Upper lobe of right lung (tissue), 1 donor: ENCODE data around the gene SCMH1. TPM values are rescaled to one million over a fixed set of nuclear protein-coding genes. Genes with fewer than 3 reads are reported as not detected.
A peak's percentile ranks its signal among the peaks of the same experiment; 100 is the strongest.

Experiments
- ATAC-seq: fragments of 200-7000 bp; cut with Tn5 transposase; one replicate; pipeline ENCODE4 v1.9.1; 2020; ENCODE audit warnings: mild to moderate bottlenecking, moderate library complexity
- DNase-seq: peaks from one replicate; pipeline ENCODE4 v3.0.0-alpha.2; 2020
- H3K27ac ChIP-seq: fragments of 200-600 bp; one replicate; pipeline ENCODE4 v1.8.0; 2022
- H3K27me3 ChIP-seq: fragments of 200-600 bp; one replicate; pipeline ENCODE4 v1.8.0; 2022; ENCODE audit warnings: mild to moderate bottlenecking
- H3K36me3 ChIP-seq: fragments of 200-600 bp; one replicate; pipeline ENCODE4 v1.8.0; 2022
- H3K4me1 ChIP-seq: fragments of 200-600 bp; one replicate; pipeline ENCODE4 v1.8.0; 2022
- H3K4me3 ChIP-seq: fragments of 200-600 bp; one replicate; pipeline ENCODE4 v1.8.0; 2022; ENCODE audit warnings: mild to moderate bottlenecking
- H3K9me3 ChIP-seq: fragments of 200-600 bp; one replicate; pipeline ENCODE4 v1.8.0; 2022
- CTCF ChIP-seq: fragments of 200-600 bp; IDR thresholded peaks from one replicate; pipeline ENCODE4 v1.8.0; 2022; ENCODE audit warnings: antibody characterized with exemption
- intact Hi-C: fragments of 100-400 bp; cut with DNase I; formaldehyde crosslinking; loops from one replicate; pipeline ENCODE4 v1.11.0; 2022
- total RNA-seq: library from RNA; stranded (reverse); fragmentation: NEBNext Ultra II Directional; extraction: Animal tissue kit (Norgen Biotek cat#: 25700); gene quantifications from one replicate; pipeline ENCODE4 v1.2.1, GENCODE V29; 2021
- donor health status: DM: no; HTN: yes; CAD: no; lungs with severe emphysema.

SCMH1 gene
- total RNA-seq, 1 donor from 2014 or later: 37.2 TPM

GRCh38 chr1:40984531-40984930 lies 257.6 kb downstream of the SCMH1 start:
- H3K4me3 ChIP-seq: no peak overlapping the region
- no peak overlapping the region for H3K27ac ChIP-seq
- H3K9me3 ChIP-seq: no peaks in the 10 kb centered on the region
- ATAC-seq: no peak
- DNase-seq: no peak
- H3K36me3 ChIP-seq: peaks cover 31% of the 10 kb centered on the region
- intact Hi-C loops: no loop called here
- no peak for TF ChIP-seq CTCF
- H3K4me1 ChIP-seq: peaks cover 42% of the 10 kb centered on the region
- no peaks in the 10 kb centered on the region for H3K27me3 ChIP-seq

GRCh38 chr1:40984066-40984465 lies 258.0 kb downstream of the SCMH1 start:
- no peak for DNase-seq
- no peak for TF ChIP-seq CTCF
- Histone ChIP-seq H3K4me1 (peaks cover 43% of the 10 kb centered on the region), H3K36me3 (peaks cover 28% of the 10 kb centered on the region), H3K4me3 (no peak overlapping the region), H3K27ac (no peak overlapping the region), H3K9me3 (no peaks in the 10 kb centered on the region), H3K27me3 (no peaks in the 10 kb centered on the region)
- intact Hi-C loops: no loop called here
- no peak for ATAC-seq

GRCh38 chr1:40983286-40983685 lies 258.8 kb downstream of the SCMH1 start:
- no peaks in the 10 kb centered on the region for H3K9me3 ChIP-seq
- ATAC-seq: no peak
- intact Hi-C loops: no loop called here

DNA sequence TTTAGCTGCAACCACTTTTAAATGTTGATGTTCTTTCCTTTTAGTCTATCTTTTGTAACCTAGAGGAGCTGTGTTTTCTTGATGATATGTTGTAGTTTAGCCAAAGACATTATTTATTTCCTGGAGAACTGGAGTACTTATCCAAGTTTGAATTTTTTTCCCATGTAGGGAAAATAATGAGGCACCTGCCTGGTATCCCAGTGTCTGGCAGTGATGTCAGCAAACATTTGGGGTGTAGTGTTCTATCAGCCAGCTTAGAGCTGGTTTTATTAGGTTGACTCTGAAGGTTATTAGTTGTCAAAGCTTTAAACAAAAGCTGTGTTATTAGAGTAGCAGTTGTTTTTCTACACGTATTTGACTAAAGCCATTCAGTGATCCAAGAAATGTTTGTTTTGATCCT lies 259.4 kb downstream of the SCMH1 start:
- no peak for DNase-seq
- no peaks in the 10 kb centered on the region for H3K9me3 ChIP-seq
- H3K27me3 ChIP-seq: no peaks in the 10 kb centered on the region
- no peak overlapping the region for H3K27ac ChIP-seq
- no peak for ATAC-seq
- no peak overlapping the region for H3K4me3 ChIP-seq
- no peak for TF ChIP-seq CTCF
- peaks cover 46% of the 10 kb centered on the region for H3K4me1 ChIP-seq
- peaks cover 15% of the 10 kb centered on the region for H3K36me3 ChIP-seq
- intact Hi-C loops: no loop called here

More at GRCh38 chr1:40983286-40983685, 258.8 kb downstream of the SCMH1 start:
- no peak for TF ChIP-seq CTCF
- Histone ChIP-seq H3K4me1 (peaks cover 46% of the 10 kb centered on the region), H3K4me3 (no peak overlapping the region), H3K27ac (no peak overlapping the region), H3K27me3 (no peaks in the 10 kb centered on the region), H3K36me3 (peaks cover 21% of the 10 kb centered on the region)
- DNase-seq: no peak

DNA sequence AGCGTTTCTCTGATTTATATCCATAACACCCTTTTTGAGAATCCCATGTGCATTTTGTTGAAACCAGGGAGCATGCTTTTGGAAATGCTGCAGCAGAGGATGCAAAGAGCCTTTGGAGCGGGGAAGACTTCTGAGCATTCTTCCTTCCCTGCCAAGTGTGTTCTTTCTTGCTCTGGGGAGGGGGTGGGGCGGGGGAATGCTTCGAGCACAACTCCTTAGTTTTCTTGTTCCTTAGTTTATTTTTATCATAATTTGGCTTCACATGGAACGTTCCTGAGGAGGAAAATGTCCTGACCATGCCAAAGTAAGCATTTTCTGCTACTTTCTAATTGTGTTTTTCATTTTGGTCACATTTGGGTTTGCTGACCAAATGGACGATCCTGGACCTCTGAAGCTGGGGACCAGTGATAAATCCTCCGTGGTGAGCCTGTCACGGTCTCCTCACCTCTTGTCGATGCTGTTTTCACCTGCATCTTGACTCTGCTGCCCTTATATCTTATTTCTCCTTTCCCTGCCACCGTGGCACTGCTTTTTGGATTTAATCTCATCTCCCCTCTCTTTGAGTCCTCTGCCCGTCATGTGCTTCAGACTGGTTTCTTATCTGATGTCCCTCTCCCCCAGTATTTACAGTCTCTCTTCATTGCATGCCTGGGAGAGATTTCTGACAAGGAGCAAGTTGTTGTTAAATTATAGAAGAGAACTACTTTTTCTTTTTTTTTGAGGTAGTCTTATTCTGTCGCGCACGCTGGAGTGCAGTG lies 260.2 kb downstream of the SCMH1 start:
- peak overlapping the region; percentile 66 for H3K4me3 ChIP-seq
- no peaks in the 10 kb centered on the region for H3K27me3 ChIP-seq
- no peaks in the 10 kb centered on the region for H3K9me3 ChIP-seq
- no peak for TF ChIP-seq CTCF
- ATAC-seq: no peak
- H3K27ac ChIP-seq: peak overlapping the region; percentile 26
- peaks cover 42% of the 10 kb centered on the region for H3K4me1 ChIP-seq
- intact Hi-C loops: no loop called here
- no peak for DNase-seq
- peaks cover 13% of the 10 kb centered on the region for H3K36me3 ChIP-seq
